HS-5 (cell line): Measurements from ENCODE around the gene PDZD2.
"Not testable (repeated sequence)": the region's sequence is repeated elsewhere in the genome, so short reads cannot be mapped to it uniquely, and the experiment has no call there.

Source experiments
- DNase-seq: peaks from one replicate; pipeline ENCODE4 v3.0.0-alpha.2; 2012; ENCODE audit warnings: low read depth

PDZD2 gene

GRCh38 chr5:31733371-31733770, 94.4 kb downstream of the PDZD2 start:
- no peak for DNase-seq

GRCh38 chr5:31736127-31736526, 97.2 kb downstream of the PDZD2 start:
- DNase-seq, result no peak

DNA sequence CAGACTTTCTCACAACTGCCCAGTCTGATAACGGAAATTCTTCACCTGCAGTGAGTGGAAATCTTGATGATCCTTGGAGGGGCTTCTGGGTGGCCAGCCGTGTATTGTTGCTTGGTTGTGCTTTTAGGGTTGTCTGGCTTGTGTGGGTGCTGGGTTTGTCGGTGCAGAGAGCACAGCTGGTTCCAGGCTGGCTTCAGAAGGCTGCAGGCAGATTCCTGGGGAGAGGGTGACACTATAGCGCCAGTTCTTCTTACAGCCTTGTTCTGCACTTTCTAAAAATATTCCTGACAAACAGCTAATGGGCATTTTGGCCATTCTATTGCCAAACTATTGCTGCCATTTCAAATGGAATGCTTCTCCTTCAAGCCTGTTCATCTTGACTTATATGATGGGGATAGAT, 99.3 kb downstream of the PDZD2 start:
- no peak for DNase-seq

GRCh38 chr5:31741496-31741895, 102.6 kb downstream of the PDZD2 start:
- no peak for DNase-seq

DNA sequence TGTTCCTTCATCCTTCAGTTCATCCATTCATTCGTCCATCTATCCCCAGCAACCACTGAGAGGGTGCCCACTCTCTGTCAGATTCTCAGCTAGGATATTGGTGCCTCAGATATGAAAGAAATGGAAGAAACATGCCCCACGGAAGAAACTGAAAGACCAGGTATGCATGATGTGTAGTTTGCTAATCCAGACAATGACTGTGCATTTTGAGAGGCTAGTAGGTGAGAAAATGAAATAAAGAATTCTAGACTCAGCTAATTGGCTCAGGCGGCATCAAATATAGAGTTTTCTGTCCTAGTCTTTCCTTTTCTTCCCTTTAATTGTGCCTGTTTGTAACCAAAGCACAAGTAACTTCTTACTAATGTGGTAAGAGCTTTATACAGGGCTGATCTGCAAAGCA, 104.7 kb downstream of the PDZD2 start:
- no peak for DNase-seq

DNA sequence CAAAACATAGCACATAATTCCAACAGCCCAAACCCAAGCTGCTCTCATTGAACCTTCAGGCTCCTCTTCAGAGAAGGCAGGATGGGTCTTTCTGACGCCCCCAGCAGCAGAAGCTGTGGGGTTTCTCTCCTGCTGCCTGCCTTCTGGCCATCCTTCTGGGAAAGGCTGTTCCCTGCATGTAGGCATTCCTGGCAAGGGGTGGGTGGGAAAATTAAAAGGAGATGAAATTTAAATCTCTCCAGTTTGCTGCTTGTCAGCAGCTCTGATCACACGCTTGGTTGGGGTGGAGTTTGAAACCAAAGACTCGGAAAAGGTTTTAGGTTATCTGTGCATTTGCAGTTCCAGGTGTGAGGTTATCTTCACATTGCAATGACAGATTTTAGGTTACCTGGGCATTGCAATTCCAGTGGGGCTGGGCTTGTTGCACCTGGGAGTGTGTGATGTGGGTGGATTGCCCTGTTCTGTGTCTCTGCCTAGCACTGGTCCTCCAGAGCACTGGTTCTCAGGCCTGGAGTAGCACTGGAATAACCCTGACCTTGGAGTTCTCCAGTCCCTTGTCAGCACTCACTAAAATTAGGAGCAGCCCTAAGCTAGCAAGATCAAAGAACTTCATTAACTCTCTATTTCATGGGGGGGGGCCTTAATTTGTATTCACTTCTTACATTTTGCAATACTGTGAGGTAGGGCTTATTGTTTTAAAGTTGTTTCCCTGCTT, 109.7 kb downstream of the PDZD2 start:
- no peak for DNase-seq

- DNase-seq, result no peak
Measured at GRCh38 chr5:31750215-31750614, 111.3 kb downstream of the PDZD2 start.

DNA sequence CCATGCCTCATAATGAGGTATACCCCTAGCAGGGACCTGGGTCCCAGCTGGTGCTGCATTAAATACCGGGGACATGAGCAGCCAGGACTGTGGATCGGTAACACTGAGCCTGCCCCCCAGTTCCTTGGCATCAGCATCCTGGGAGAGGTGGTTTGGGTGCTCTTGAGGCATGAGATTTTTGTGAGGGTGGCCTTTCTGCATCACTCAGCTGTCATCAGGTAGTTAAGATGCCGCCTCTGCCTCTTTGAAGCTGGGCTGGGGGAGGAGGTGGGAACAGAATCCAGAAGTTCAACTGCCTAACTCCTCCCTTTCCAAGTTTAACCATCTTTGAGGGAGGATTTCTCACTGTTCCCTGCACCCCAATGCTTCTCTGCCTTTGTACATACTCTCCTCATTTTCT, 112.7 kb downstream of the PDZD2 start:
- no peak for DNase-seq

- DNase-seq, result no peak
Measured at GRCh38 chr5:31753700-31754357, 114.9 kb downstream of the PDZD2 start.

- DNase-seq, result no peak
Measured at GRCh38 chr5:31754358-31754704, 115.4 kb downstream of the PDZD2 start.

DNA sequence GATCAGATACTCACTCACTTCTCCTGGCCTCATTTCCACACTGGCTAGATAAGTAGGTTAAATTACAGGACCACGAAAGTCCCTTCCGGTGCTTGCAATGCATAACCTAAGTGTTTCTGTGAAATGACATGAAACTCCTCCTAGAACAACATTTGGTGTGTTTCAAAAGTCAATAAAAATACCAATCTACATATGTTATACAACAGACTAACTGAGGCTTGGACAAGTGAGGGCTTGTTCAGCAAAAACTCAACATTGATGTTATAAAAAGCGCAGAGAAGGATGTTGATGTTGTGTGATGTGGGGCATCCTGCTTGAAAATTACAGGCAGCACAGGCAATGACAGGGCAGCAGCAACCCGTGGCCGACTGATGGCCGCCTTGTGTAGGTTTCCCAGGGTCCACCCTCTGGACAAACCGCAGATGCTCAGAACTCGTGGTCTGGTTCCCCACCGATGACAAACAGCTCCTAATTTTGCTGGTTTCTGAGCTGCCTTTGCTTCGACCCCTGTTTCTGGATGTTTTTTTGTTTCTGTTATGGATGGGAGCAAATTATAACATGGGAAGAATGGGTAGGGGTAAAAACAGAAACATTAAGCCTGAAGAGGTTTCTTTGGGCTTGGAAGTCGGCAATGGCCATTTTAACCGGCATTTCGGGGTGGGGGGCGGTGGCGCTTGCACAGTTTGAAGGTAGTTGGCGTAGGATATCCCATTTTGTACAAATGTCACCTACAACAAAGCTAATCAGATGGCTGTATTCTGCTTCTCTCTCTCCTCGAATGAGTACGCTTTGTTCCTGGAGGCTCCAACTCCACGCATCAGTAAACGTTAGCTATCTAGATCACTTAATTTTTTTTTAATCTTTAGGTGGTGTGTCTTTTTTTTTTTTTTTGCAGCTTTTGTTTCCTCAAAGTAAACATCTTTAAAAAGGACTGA, 116.1 kb downstream of the PDZD2 start:
- DNase-seq, result no peak

DNA sequence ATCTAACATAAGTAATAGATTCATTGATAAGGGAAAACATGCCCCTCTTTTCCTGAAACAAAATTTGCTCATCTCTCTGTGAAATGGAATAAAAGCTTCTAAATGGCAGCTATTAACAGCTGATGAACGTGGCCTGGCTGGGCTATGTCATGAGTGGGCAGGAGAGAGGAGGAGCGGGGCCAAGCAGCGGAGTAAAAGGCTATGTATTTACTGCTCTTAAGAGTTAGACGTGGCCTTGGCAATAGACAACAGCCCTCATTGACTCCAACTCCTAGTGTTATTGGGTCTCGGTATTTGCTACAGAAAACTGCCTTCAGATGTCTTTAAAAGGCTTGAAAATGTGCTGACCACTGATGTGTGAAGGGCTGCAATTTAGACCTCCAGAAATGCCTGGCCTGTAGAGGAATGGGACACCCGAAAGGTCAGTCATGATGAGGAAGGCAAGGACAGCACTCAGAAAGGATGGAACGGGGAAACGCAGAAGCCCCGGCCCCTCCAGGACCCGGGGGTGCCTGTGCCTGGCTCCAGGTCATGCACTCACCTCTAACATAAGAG, 116.8 kb downstream of the PDZD2 start:
- no peak for DNase-seq

DNA sequence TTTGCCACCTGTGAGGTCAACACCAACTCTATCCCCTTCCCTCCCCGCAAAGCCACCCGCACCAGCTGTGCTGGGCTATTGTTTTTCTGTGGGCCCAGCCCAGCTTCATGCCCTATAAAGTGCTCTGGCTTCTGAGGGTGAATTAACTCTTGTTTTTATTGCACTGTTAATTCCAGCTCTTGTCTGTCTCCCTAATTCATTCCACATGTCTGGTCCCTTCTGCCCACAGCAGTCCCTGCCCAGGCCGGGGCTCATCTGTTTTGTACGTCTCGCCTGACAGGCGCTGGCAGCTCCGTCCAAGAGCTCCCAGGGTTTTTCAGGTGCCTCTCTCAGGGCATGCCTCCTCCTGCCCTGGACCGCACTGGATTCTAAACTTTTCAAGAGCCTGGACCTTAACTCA, 118.9 kb downstream of the PDZD2 start:
- no peak for DNase-seq

GRCh38 chr5:31758803-31759425, 120.0 kb downstream of the PDZD2 start:
- no peak for DNase-seq

- DNase-seq, result no peak
Measured at GRCh38 chr5:31759925-31760324, 121.0 kb downstream of the PDZD2 start.

DNA sequence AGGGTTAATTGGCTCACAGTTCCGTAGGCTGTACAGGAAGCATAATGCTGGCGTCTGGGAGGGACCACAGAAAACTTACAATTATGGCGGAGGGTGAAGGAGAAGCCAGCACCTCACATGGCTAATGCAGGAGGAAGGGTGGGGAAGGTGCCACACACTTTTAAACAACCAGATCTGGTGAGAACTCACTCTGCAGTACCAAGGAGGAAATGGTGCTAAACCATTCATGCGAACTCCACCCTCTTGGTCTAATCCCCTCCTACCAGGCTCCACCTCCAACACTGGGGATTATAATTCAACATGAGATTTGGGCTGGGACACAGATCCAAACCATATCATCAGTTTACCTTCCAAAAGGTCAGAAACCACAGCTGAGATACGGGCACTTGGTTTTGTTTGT, 122.9 kb downstream of the PDZD2 start:
- DNase-seq, result no peak

- DNase-seq, result no peak
Measured at GRCh38 chr5:31763424-31763823, 124.5 kb downstream of the PDZD2 start.

GRCh38 chr5:31764687-31765086, 125.8 kb downstream of the PDZD2 start:
- not testable (repeated sequence) for DNase-seq

GRCh38 chr5:31767335-31768031, 128.6 kb downstream of the PDZD2 start:
- DNase-seq, result no peak

GRCh38 chr5:31768046-31768445, 129.1 kb downstream of the PDZD2 start:
- DNase-seq, result no peak

- no peak for DNase-seq
Measured at GRCh38 chr5:31768784-31769183, 129.9 kb downstream of the PDZD2 start.

GRCh38 chr5:31769530-31769929, 130.6 kb downstream of the PDZD2 start:
- no peak for DNase-seq
